IPS-20b (cell line): Measurements from ENCODE around the gene NDUFAF5.

Source experiments
- H3K27ac ChIP-seq: one replicate; pipeline ENCODE4 v1.5.1; 2013; ENCODE audit warnings: low read length
- H3K27me3 ChIP-seq: 2 replicates; pipeline ENCODE4 v1.6.1; 2013; ENCODE audit warnings: mild to moderate bottlenecking, low read length, inconsistent platforms; ENCODE audit not compliant: insufficient read depth
- H3K36me3 ChIP-seq: 2 replicates; pipeline ENCODE4 v1.6.1; 2013; ENCODE audit warnings: low read depth, mild to moderate bottlenecking, inconsistent platforms, low read length, moderate library complexity; ENCODE audit not compliant: insufficient read depth
- H3K4me1 ChIP-seq: 2 replicates; pipeline ENCODE4 v1.6.1; 2013; ENCODE audit warnings: mild to moderate bottlenecking, control low read depth, inconsistent platforms, low read length, moderate library complexity; ENCODE audit not compliant: insufficient read depth
- H3K4me3 ChIP-seq: 2 replicates; pipeline ENCODE4 v1.5.1; 2013; ENCODE audit warnings: mild to moderate bottlenecking, low read length, inconsistent platforms
- H3K9ac ChIP-seq: 2 replicates; pipeline ENCODE4 v1.6.1; 2013; ENCODE audit warnings: low read depth, mild to moderate bottlenecking, inconsistent platforms, low read length, moderate library complexity
- H3K9me3 ChIP-seq: 2 replicates; pipeline ENCODE4 v1.6.1; 2013; ENCODE audit warnings: mild to moderate bottlenecking, low read depth, low read length, inconsistent platforms; ENCODE audit not compliant: insufficient read depth

The NDUFAF5 gene

GRCh38 chr20:13809373-13809772 is 24.5 kb downstream of the NDUFAF5 start:
- Histone ChIP-seq H3K36me3 (peaks cover 84% of the 10 kb centered on the region), H3K9ac (no peak overlapping the region), H3K4me3 (no peak overlapping the region), H3K4me1 (no peaks in the 10 kb centered on the region), H3K9me3 (no peaks in the 10 kb centered on the region), H3K27ac (no peak overlapping the region), H3K27me3 (no peaks in the 10 kb centered on the region)

- Histone ChIP-seq H3K9me3 (no peaks in the 10 kb centered on the region), H3K9ac (no peak overlapping the region), H3K27me3 (no peaks in the 10 kb centered on the region), H3K4me1 (no peaks in the 10 kb centered on the region), H3K27ac (no peak overlapping the region), H3K4me3 (no peak overlapping the region), H3K36me3 (peaks cover 84% of the 10 kb centered on the region)
Observed at GRCh38 chr20:13809855-13810254, 25.0 kb downstream of the NDUFAF5 start.

GRCh38 chr20:13810446-13810845 is 25.6 kb downstream of the NDUFAF5 start:
- Histone ChIP-seq H3K9ac (no peak overlapping the region), H3K4me1 (no peaks in the 10 kb centered on the region), H3K4me3 (no peak overlapping the region), H3K36me3 (peaks cover 86% of the 10 kb centered on the region), H3K9me3 (no peaks in the 10 kb centered on the region), H3K27me3 (no peaks in the 10 kb centered on the region), H3K27ac (no peak overlapping the region)

- Histone ChIP-seq H3K36me3 (peaks cover 99% of the 10 kb centered on the region), H3K9ac (no peak overlapping the region), H3K9me3 (no peaks in the 10 kb centered on the region), H3K27ac (no peak overlapping the region), H3K4me1 (no peaks in the 10 kb centered on the region), H3K4me3 (no peak overlapping the region), H3K27me3 (no peaks in the 10 kb centered on the region)
Observed at GRCh38 chr20:13813910-13814309, 29.1 kb downstream of the NDUFAF5 start.

GRCh38 chr20:13814672-13815071 is 29.8 kb downstream of the NDUFAF5 start:
- peaks cover 91% of the 10 kb centered on the region for H3K36me3 ChIP-seq
- no peak overlapping the region for H3K9ac ChIP-seq
- H3K4me1 ChIP-seq: no peaks in the 10 kb centered on the region
- no peak overlapping the region for H3K4me3 ChIP-seq
- H3K27me3 ChIP-seq: no peaks in the 10 kb centered on the region
- H3K9me3 ChIP-seq: no peaks in the 10 kb centered on the region
- no peak overlapping the region for H3K27ac ChIP-seq

GRCh38 chr20:13816757-13817156 is 31.9 kb downstream of the NDUFAF5 start:
- Histone ChIP-seq H3K9ac (no peak overlapping the region), H3K27ac (no peak overlapping the region), H3K4me1 (no peaks in the 10 kb centered on the region), H3K27me3 (no peaks in the 10 kb centered on the region), H3K9me3 (no peaks in the 10 kb centered on the region), H3K4me3 (no peak overlapping the region), H3K36me3 (peaks cover 70% of the 10 kb centered on the region)

- Histone ChIP-seq H3K27ac (no peak overlapping the region), H3K9me3 (no peaks in the 10 kb centered on the region), H3K9ac (no peak overlapping the region), H3K4me1 (no peaks in the 10 kb centered on the region), H3K4me3 (no peak overlapping the region), H3K27me3 (no peaks in the 10 kb centered on the region), H3K36me3 (peaks cover 64% of the 10 kb centered on the region)
Observed at GRCh38 chr20:13817342-13817741, 32.5 kb downstream of the NDUFAF5 start.

- H3K4me1 ChIP-seq: no peaks in the 10 kb centered on the region
- H3K27me3 ChIP-seq: no peaks in the 10 kb centered on the region
- no peak overlapping the region for H3K9ac ChIP-seq
- H3K36me3 ChIP-seq: peaks cover 38% of the 10 kb centered on the region
- H3K9me3 ChIP-seq: no peaks in the 10 kb centered on the region
- H3K27ac ChIP-seq: no peak overlapping the region
- H3K4me3 ChIP-seq: no peak overlapping the region
Observed at GRCh38 chr20:13819885-13820645, 35.2 kb downstream of the NDUFAF5 start.

- Histone ChIP-seq H3K36me3 (peaks cover 20% of the 10 kb centered on the region), H3K27me3 (no peaks in the 10 kb centered on the region), H3K9me3 (no peaks in the 10 kb centered on the region), H3K9ac (no peak overlapping the region), H3K27ac (no peak overlapping the region), H3K4me3 (no peak overlapping the region), H3K4me1 (no peaks in the 10 kb centered on the region)
Observed at GRCh38 chr20:13821876-13822275, 37.0 kb downstream of the NDUFAF5 start.

- Histone ChIP-seq H3K36me3 (peaks cover 14% of the 10 kb centered on the region), H3K4me3 (no peak overlapping the region), H3K4me1 (no peaks in the 10 kb centered on the region), H3K9ac (no peak overlapping the region), H3K27me3 (no peaks in the 10 kb centered on the region), H3K9me3 (no peaks in the 10 kb centered on the region), H3K27ac (no peak overlapping the region)
Observed at GRCh38 chr20:13822459-13822858, 37.6 kb downstream of the NDUFAF5 start.

- no peak overlapping the region for H3K27ac ChIP-seq
- no peak overlapping the region for H3K4me3 ChIP-seq
- no peaks in the 10 kb centered on the region for H3K9me3 ChIP-seq
- H3K9ac ChIP-seq: no peak overlapping the region
- H3K4me1 ChIP-seq: no peaks in the 10 kb centered on the region
- H3K27me3 ChIP-seq: no peaks in the 10 kb centered on the region
- no peaks in the 10 kb centered on the region for H3K36me3 ChIP-seq
Observed at GRCh38 chr20:13824459-13824858, 39.6 kb downstream of the NDUFAF5 start.

- Histone ChIP-seq H3K4me1 (no peaks in the 10 kb centered on the region), H3K36me3 (no peaks in the 10 kb centered on the region), H3K9ac (no peak overlapping the region), H3K27ac (no peak overlapping the region), H3K9me3 (no peaks in the 10 kb centered on the region), H3K27me3 (no peaks in the 10 kb centered on the region), H3K4me3 (no peak overlapping the region)
Observed at GRCh38 chr20:13825465-13825864, 40.6 kb downstream of the NDUFAF5 start.
